GM23338 (cell line): Measurements from ENCODE around the gene GNAT1. TPM values are rescaled to one million over a fixed set of nuclear protein-coding genes. Genes with fewer than 3 reads are reported as not detected.

Experiments used
- ATAC-seq: fragments of 200-7000 bp; cut with Tn5 transposase; 3 replicates; pipeline ENCODE4 v1.9.1; 2020
- DNase-seq: peaks from one replicate; pipeline ENCODE4 v3.0.0-alpha.2; 2015; ENCODE audit warnings: low spot score
- H2AFZ ChIP-seq: fragments of 200-600 bp; sonication (generic); 2 replicates; pipeline ENCODE4 v1.8.0; 2016; ENCODE audit warnings: antibody characterized with exemption, mild to moderate bottlenecking, moderate library complexity
- H3F3A ChIP-seq: fragments of 200-600 bp; sonication (generic); replicated peaks from 2 replicates; pipeline ENCODE4 v1.8.0; 2017; ENCODE audit warnings: antibody characterized with exemption, mixed run types, low read depth
- H3K27ac ChIP-seq: fragments of 200-600 bp; sonication (generic); 2 replicates; pipeline ENCODE4 v1.6.1; 2016; ENCODE audit warnings: low read depth
- H3K27me3 ChIP-seq: fragments of 200-600 bp; sonication (generic); 2 replicates; pipeline ENCODE4 v1.8.0; 2016; ENCODE audit warnings: mild to moderate bottlenecking, mixed run types, moderate library complexity; ENCODE audit not compliant: insufficient read depth
- H3K36me3 ChIP-seq: fragments of 200-600 bp; sonication (generic); 2 replicates; pipeline ENCODE4 v1.8.0; 2016; ENCODE audit warnings: mild to moderate bottlenecking; ENCODE audit not compliant: insufficient read depth
- H3K4me1 ChIP-seq: fragments of 200-600 bp; sonication (generic); 2 replicates; pipeline ENCODE4 v1.8.0; 2016; ENCODE audit warnings: mild to moderate bottlenecking, moderate library complexity; ENCODE audit not compliant: insufficient read depth
- H3K4me2 ChIP-seq: fragments of 200-600 bp; sonication (generic); 2 replicates; pipeline ENCODE4 v1.7.1; 2017; ENCODE audit warnings: mixed run types
- H3K4me3 ChIP-seq: fragments of 200-600 bp; sonication (generic); 2 replicates; pipeline ENCODE4 v1.6.1; 2016; ENCODE audit warnings: mixed run types
- H3K79me2 ChIP-seq: fragments of 200-600 bp; sonication (generic); replicated peaks from 2 replicates; pipeline ENCODE4 v1.8.0; 2017; ENCODE audit warnings: mild to moderate bottlenecking; ENCODE audit not compliant: insufficient read depth
- H3K9me2 ChIP-seq: fragments of 200-600 bp; sonication (generic); 2 replicates; pipeline ENCODE4 v1.8.0; 2017; ENCODE audit not compliant: insufficient read depth
- H4K20me1 ChIP-seq: fragments of 200-600 bp; sonication (generic); replicated peaks from 2 replicates; pipeline ENCODE4 v1.8.0; 2017; ENCODE audit warnings: mild to moderate bottlenecking; ENCODE audit not compliant: insufficient read depth
- H3K27ac Mint-ChIP-seq: 2 replicates; pipeline ENCODE4 v1.8.0; 2020; ENCODE audit warnings: inconsistent platforms, mild to moderate bottlenecking, moderate library complexity, mixed read lengths
- H3K27me3 Mint-ChIP-seq: 3 replicates; pipeline ENCODE4 v1.8.0; 2022; ENCODE audit warnings: low read depth, mild to moderate bottlenecking, moderate library complexity, mixed read lengths, inconsistent platforms; ENCODE audit not compliant: insufficient read depth, poor library complexity
- H3K36me3 Mint-ChIP-seq: 3 replicates; pipeline ENCODE4 v1.8.0; 2021; ENCODE audit warnings: low read depth, mild to moderate bottlenecking, inconsistent platforms, moderate library complexity, mixed read lengths
- H3K4me1 Mint-ChIP-seq: 3 replicates; pipeline ENCODE4 v1.8.0; 2020; ENCODE audit warnings: mild to moderate bottlenecking, inconsistent platforms, mixed read lengths
- H3K4me3 Mint-ChIP-seq: 3 replicates; pipeline ENCODE4 v1.8.0; 2021; ENCODE audit warnings: moderate library complexity, mild to moderate bottlenecking, inconsistent platforms, mixed read lengths
- H3K9me3 Mint-ChIP-seq: 3 replicates; pipeline ENCODE4 v1.8.0; 2020; ENCODE audit warnings: moderate library complexity, mild to moderate bottlenecking, inconsistent platforms, mixed read lengths
- CREB1 ChIP-seq: fragments of 250-450 bp; sonication (Bioruptor Pico); IDR thresholded peaks from 2 replicates; pipeline ENCODE4 v1.5.0; 2020; ENCODE audit warnings: low read depth, mild to moderate bottlenecking, moderate library complexity
- EZH2 ChIP-seq: fragments of 200-600 bp; sonication (generic); IDR thresholded peaks from one replicate; pipeline ENCODE4 v1.8.0; 2017; ENCODE audit warnings: antibody characterized with exemption, mild to moderate bottlenecking, low read depth; ENCODE audit not compliant: unreplicated experiment
- EZH2phosphoT487 ChIP-seq: fragments of 200-600 bp; sonication (generic); IDR thresholded peaks from one replicate; pipeline ENCODE4 v1.8.1; 2018; ENCODE audit warnings: antibody characterized with exemption; ENCODE audit not compliant: unreplicated experiment
- NANOG ChIP-seq: IDR thresholded peaks from 2 replicates; pipeline ENCODE4 v1.6.1; 2016; ENCODE audit warnings: antibody characterized with exemption, borderline replicate concordance
- ZNF114 ChIP-seq: fragments of 250-450 bp; sonication (Bioruptor Pico); IDR thresholded peaks from 2 replicates; pipeline ENCODE4 v1.5.0; 2020; ENCODE audit warnings: mild to moderate bottlenecking, moderate library complexity
- ZNF331 ChIP-seq: fragments of 250-450 bp; sonication (Bioruptor Pico); IDR thresholded peaks from 2 replicates; pipeline ENCODE4 v1.5.0; 2020; ENCODE audit warnings: low read depth, mild to moderate bottlenecking, moderate library complexity
- polyA plus RNA-seq: library from polyadenylated mRNA; unstranded; fragments of >200 nt; fragmentation: Nextera tagmentation; extraction: Ambion mirVana; gene quantifications from 2 replicates; pipeline ENCODE4 v1.2.1, GENCODE V29; 2016
- total RNA-seq: library from RNA; depleted of rRNA; stranded (reverse); fragments of >200 nt; shearing (Covaris generic); gene quantifications from 2 replicates; pipeline ENCODE4 v1.2.3, GENCODE V29; 2014
- TF ChIP-seq, protein P1 (sequence below): IDR thresholded peaks from one replicate; pipeline ENCODE4 v1.6.1; 2018; ENCODE audit warnings: antibody characterized with exemption; ENCODE audit not compliant: unreplicated experiment
- TF ChIP-seq, protein P2 (sequence below), 2 experiments: fragments of 200-600 bp in 1 of 2; sonication (generic) in 1 of 2; conservative IDR thresholded peaks; 2 replicates each; pipeline versions ENCODE4 v1.5.1 to v1.6.1; 2016 to 2017; ENCODE audit warnings: antibody characterized with exemption in 2 of 2, low read depth in 2 of 2, mild to moderate bottlenecking in 2 of 2, moderate library complexity in 1 of 2
- TF ChIP-seq, protein P3 (sequence below): fragments of 250-450 bp; sonication (Bioruptor Pico); IDR thresholded peaks from 2 replicates; pipeline ENCODE4 v1.5.0; 2020; ENCODE audit warnings: mild to moderate bottlenecking, moderate library complexity

The GNAT1 gene
- total and polyA plus RNA-seq, 2 experiments from 2014 or later: not detected

DNA sequence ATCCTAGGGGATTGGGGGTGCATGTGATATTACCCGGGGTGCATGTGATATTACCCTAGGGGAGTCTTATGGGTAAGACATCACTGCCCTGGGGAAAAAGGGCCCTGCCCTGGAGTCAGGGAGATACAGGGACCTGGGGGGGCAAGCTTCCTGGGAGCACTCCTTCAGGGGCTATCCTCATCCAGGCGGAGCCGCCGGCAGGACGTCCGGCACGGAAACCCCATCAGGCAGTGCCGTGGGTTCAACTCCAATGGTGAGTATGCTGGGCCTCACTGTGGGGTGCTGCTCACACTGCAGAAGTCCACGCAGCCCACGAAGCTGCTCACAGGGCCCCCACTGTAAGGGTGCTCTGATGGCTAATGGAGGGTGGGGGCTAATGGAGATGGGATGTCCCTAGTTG is 5.3 kb upstream of the GNAT1 start:
- Histone ChIP-seq H3K27me3 (no peaks in the 10 kb centered on the region), H3K4me2 (no peak overlapping the region), H3K4me1 (no peaks in the 10 kb centered on the region), H3K27ac (no peak overlapping the region), H3F3A (peaks cover 6% of the 10 kb centered on the region), H3K79me2 (no peaks in the 10 kb centered on the region), H3K36me3 (no peaks in the 10 kb centered on the region; the same call in 1 of the 2 replicates), H3K4me3 (no peak overlapping the region), H3K9me2 (no peaks in the 10 kb centered on the region), H2AFZ (no peak overlapping the region), H4K20me1 (no peaks in the 10 kb centered on the region)
- Mint-ChIP-seq H3K27me3 (peaks cover 14% of the 10 kb centered on the region), H3K9me3 (no peaks in the 10 kb centered on the region), H3K27ac (no peak overlapping the region), H3K36me3 (peaks cover 31% of the 10 kb centered on the region), H3K4me1 (peaks cover 9% of the 10 kb centered on the region; the same call in 2 of the 3 replicates), H3K4me3 (no peak overlapping the region)
- no peak for TF ChIP-seq ZNF331
- TF ChIP-seq NANOG: no peak
- no peak for TF ChIP-seq CREB1 (CRISPR knock-in tag)
- no peak for TF ChIP-seq EZH2phosphoT487
- TF ChIP-seq, protein P1, sequence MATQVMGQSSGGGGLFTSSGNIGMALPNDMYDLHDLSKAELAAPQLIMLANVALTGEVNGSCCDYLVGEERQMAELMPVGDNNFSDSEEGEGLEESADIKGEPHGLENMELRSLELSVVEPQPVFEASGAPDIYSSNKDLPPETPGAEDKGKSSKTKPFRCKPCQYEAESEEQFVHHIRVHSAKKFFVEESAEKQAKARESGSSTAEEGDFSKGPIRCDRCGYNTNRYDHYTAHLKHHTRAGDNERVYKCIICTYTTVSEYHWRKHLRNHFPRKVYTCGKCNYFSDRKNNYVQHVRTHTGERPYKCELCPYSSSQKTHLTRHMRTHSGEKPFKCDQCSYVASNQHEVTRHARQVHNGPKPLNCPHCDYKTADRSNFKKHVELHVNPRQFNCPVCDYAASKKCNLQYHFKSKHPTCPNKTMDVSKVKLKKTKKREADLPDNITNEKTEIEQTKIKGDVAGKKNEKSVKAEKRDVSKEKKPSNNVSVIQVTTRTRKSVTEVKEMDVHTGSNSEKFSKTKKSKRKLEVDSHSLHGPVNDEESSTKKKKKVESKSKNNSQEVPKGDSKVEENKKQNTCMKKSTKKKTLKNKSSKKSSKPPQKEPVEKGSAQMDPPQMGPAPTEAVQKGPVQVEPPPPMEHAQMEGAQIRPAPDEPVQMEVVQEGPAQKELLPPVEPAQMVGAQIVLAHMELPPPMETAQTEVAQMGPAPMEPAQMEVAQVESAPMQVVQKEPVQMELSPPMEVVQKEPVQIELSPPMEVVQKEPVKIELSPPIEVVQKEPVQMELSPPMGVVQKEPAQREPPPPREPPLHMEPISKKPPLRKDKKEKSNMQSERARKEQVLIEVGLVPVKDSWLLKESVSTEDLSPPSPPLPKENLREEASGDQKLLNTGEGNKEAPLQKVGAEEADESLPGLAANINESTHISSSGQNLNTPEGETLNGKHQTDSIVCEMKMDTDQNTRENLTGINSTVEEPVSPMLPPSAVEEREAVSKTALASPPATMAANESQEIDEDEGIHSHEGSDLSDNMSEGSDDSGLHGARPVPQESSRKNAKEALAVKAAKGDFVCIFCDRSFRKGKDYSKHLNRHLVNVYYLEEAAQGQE: no peak
- no peak for TF ChIP-seq ZNF114 (CRISPR knock-in tag)
- TF ChIP-seq, protein P2, sequence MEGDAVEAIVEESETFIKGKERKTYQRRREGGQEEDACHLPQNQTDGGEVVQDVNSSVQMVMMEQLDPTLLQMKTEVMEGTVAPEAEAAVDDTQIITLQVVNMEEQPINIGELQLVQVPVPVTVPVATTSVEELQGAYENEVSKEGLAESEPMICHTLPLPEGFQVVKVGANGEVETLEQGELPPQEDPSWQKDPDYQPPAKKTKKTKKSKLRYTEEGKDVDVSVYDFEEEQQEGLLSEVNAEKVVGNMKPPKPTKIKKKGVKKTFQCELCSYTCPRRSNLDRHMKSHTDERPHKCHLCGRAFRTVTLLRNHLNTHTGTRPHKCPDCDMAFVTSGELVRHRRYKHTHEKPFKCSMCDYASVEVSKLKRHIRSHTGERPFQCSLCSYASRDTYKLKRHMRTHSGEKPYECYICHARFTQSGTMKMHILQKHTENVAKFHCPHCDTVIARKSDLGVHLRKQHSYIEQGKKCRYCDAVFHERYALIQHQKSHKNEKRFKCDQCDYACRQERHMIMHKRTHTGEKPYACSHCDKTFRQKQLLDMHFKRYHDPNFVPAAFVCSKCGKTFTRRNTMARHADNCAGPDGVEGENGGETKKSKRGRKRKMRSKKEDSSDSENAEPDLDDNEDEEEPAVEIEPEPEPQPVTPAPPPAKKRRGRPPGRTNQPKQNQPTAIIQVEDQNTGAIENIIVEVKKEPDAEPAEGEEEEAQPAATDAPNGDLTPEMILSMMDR (conservative IDR thresholded peaks at IDR 0.05; ENCODE audit: low read depth in 2 of 2): no peak
- TF ChIP-seq EZH2: no peak
- DNase-seq (no peak), ATAC-seq (no peak)

DNA sequence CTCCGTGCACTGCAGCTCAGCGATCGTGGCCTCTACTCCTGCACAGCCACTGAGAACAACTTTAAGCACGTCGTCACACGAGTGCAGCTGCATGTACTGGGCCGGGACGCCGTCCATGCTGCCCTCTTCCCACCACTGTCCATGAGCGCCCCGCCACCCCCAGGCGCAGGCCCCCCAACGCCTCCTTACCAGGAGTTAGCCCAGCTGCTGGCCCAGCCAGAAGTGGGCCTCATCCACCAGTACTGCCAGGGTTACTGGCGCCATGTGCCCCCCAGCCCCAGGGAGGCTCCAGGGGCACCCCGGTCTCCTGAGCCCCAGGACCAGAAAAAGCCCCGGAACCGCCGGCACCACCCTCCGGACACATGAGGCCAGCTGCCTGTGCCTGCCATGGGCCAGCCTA is 3.7 kb upstream of the GNAT1 start:
- Histone ChIP-seq H4K20me1 (no peaks in the 10 kb centered on the region), H3K79me2 (no peaks in the 10 kb centered on the region), H3K4me2 (no peak overlapping the region), H3K4me3 (no peak overlapping the region), H3K36me3 (no peaks in the 10 kb centered on the region; the same call in 1 of the 2 replicates), H3F3A (peaks cover 6% of the 10 kb centered on the region), H3K27ac (no peak overlapping the region), H3K27me3 (no peaks in the 10 kb centered on the region), H2AFZ (no peak overlapping the region), H3K4me1 (no peaks in the 10 kb centered on the region), H3K9me2 (no peaks in the 10 kb centered on the region)
- ATAC-seq: no peak
- peaks cover 21% of the 10 kb centered on the region for H3K36me3 Mint-ChIP-seq
- DNase-seq: no peak
- peaks cover 13% of the 10 kb centered on the region for H3K27me3 Mint-ChIP-seq
- H3K9me3 Mint-ChIP-seq: no peaks in the 10 kb centered on the region
- H3K4me1 Mint-ChIP-seq: peaks cover 9% of the 10 kb centered on the region; the same call in 2 of the 3 replicates
- H3K27ac Mint-ChIP-seq: no peak overlapping the region
- no peak overlapping the region for H3K4me3 Mint-ChIP-seq
- TF ChIP-seq EZH2phosphoT487 (no peak), CREB1 (CRISPR knock-in tag) (no peak), EZH2 (no peak), ZNF114 (CRISPR knock-in tag) (no peak), ZNF331 (no peak)
- TF ChIP-seq, protein P3, sequence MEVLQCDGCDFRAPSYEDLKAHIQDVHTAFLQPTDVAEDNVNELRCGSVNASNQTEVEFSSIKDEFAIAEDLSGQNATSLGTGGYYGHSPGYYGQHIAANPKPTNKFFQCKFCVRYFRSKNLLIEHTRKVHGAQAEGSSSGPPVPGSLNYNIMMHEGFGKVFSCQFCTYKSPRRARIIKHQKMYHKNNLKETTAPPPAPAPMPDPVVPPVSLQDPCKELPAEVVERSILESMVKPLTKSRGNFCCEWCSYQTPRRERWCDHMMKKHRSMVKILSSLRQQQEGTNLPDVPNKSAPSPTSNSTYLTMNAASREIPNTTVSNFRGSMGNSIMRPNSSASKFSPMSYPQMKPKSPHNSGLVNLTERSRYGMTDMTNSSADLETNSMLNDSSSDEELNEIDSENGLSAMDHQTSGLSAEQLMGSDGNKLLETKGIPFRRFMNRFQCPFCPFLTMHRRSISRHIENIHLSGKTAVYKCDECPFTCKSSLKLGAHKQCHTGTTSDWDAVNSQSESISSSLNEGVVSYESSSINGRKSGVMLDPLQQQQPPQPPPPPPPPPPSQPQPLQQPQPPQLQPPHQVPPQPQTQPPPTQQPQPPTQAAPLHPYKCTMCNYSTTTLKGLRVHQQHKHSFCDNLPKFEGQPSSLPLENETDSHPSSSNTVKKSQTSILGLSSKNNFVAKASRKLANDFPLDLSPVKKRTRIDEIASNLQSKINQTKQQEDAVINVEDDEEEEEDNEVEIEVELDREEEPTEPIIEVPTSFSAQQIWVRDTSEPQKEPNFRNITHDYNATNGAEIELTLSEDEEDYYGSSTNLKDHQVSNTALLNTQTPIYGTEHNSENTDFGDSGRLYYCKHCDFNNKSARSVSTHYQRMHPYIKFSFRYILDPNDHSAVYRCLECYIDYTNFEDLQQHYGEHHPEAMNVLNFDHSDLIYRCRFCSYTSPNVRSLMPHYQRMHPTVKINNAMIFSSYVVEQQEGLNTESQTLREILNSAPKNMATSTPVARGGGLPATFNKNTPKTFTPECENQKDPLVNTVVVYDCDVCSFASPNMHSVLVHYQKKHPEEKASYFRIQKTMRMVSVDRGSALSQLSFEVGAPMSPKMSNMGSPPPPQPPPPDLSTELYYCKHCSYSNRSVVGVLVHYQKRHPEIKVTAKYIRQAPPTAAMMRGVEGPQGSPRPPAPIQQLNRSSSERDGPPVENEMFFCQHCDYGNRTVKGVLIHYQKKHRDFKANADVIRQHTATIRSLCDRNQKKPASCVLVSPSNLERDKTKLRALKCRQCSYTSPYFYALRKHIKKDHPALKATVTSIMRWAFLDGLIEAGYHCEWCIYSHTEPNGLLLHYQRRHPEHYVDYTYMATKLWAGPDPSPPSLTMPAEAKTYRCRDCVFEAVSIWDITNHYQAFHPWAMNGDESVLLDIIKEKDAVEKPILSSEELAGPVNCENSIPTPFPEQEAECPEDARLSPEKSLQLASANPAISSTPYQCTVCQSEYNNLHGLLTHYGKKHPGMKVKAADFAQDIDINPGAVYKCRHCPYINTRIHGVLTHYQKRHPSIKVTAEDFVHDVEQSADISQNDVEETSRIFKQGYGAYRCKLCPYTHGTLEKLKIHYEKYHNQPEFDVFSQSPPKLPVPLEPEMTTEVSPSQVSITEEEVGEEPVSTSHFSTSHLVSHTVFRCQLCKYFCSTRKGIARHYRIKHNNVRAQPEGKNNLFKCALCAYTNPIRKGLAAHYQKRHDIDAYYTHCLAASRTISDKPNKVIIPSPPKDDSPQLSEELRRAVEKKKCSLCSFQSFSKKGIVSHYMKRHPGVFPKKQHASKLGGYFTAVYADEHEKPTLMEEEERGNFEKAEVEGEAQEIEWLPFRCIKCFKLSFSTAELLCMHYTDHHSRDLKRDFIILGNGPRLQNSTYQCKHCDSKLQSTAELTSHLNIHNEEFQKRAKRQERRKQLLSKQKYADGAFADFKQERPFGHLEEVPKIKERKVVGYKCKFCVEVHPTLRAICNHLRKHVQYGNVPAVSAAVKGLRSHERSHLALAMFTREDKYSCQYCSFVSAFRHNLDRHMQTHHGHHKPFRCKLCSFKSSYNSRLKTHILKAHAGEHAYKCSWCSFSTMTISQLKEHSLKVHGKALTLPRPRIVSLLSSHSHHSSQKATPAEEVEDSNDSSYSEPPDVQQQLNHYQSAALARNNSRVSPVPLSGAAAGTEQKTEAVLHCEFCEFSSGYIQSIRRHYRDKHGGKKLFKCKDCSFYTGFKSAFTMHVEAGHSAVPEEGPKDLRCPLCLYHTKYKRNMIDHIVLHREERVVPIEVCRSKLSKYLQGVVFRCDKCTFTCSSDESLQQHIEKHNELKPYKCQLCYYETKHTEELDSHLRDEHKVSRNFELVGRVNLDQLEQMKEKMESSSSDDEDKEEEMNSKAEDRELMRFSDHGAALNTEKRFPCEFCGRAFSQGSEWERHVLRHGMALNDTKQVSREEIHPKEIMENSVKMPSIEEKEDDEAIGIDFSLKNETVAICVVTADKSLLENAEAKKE: no peak
